Activated naive CD8-positive, alpha-beta T cell treated with anti-CD3 and anti-CD28 coated beads for 36 hours (primary cell): ENCODE measurements around the gene SEC11A. TPM values are rescaled to one million over a fixed set of nuclear protein-coding genes. Genes with fewer than 3 reads are reported as not detected.

Experiments
- DNase-seq: peaks from one replicate; pipeline ENCODE4 v3.0.0; 2021
- H3K27ac Mint-ChIP-seq: one replicate; pipeline ENCODE4 v1.8.0; 2022; ENCODE audit warnings: mild to moderate bottlenecking, moderate library complexity, mixed read lengths
- H3K27me3 Mint-ChIP-seq: one replicate; pipeline ENCODE4 v1.8.0; 2022; ENCODE audit warnings: mild to moderate bottlenecking, mixed read lengths
- H3K36me3 Mint-ChIP-seq: one replicate; pipeline ENCODE4 v1.8.0; 2021; ENCODE audit warnings: mild to moderate bottlenecking, mixed read lengths
- H3K4me1 Mint-ChIP-seq: one replicate; pipeline ENCODE4 v1.8.0; 2021; ENCODE audit warnings: mixed read lengths
- H3K4me3 Mint-ChIP-seq: one replicate; pipeline ENCODE4 v1.8.0; 2022; ENCODE audit warnings: mild to moderate bottlenecking, moderate library complexity, mixed read lengths
- H3K9me3 Mint-ChIP-seq: one replicate; pipeline ENCODE4 v1.8.0; 2022; ENCODE audit warnings: mixed read lengths
- total RNA-seq, 2 experiments: library from RNA; stranded (reverse); gene quantifications; one replicate each; pipeline ENCODE4 v1.2.3, GENCODE V29; 2021

The SEC11A gene
- total RNA-seq, 2 experiments from 2014 or later, result 89.3 to 93.5 TPM

DNA sequence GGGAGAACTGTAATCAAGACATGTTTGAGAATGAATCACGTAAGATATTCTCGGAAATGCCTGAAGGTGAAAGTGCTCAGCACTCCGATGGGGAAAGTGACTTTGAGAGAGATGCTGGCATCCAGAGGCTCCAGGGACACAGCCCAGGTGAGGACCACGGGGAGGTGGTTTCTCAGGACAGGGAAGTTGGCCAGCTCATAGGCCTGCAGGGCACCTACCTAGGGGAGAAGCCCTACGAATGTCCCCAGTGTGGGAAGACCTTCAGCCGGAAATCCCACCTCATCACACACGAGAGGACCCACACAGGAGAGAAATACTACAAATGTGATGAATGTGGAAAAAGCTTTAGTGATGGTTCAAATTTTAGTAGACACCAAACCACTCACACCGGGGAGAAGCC, 95.3 kb downstream of the SEC11A start:
- Mint-ChIP-seq H3K27ac (no peak overlapping the region), H3K4me1 (peaks cover 6% of the 10 kb centered on the region), H3K27me3 (no peaks in the 10 kb centered on the region), H3K36me3 (peaks cover 50% of the 10 kb centered on the region), H3K9me3 (peaks cover 29% of the 10 kb centered on the region), H3K4me3 (no peak overlapping the region)
- no peak for DNase-seq

Other genes with a start within 250 kb of the SEC11A start
- 1 to 10 TPM; 5.9 to 7.6 TPM for gene ZSCAN2, start 115.1 kb downstream of the SEC11A start, total RNA-seq
- 10 to 100 TPM; 22.1 to 26.3 TPM for gene WDR73, start 61.9 kb downstream of the SEC11A start, total RNA-seq
- 1 to 10 TPM; 2.6 TPM for gene NMB, start 57.9 kb downstream of the SEC11A start, total RNA-seq
- 10 to 100 TPM; 24.5 to 26.5 TPM for gene ZNF592, start 32.5 kb upstream of the SEC11A start, total RNA-seq
- under 1 TPM; 0.04 to 0.06 TPM for gene ALPK3, start 101.2 kb upstream of the SEC11A start, total RNA-seq
- not detected for gene SLC28A1, start 168.5 kb upstream of the SEC11A start, total RNA-seq